Fibroblast of peridontal ligament (primary cell): ENCODE data around the gene AUTS2.

Experiments used
- DNase-seq: peaks from one replicate; pipeline ENCODE4 v3.0.0-alpha.2; 2010; ENCODE audit errors: extremely low read depth

The AUTS2 gene

GRCh38 chr7:69599955-69600709 lies 1.9 kb downstream of the AUTS2 start:
- DNase-seq = no peak

- DNase-seq = no peak
Observed at GRCh38 chr7:69600710-69601519, 2.6 kb downstream of the AUTS2 start.

GRCh38 chr7:69602522-69602921 lies 4.2 kb downstream of the AUTS2 start:
- no peak for DNase-seq

- no peak for DNase-seq
Observed at GRCh38 chr7:69603351-69603750, 5.1 kb downstream of the AUTS2 start.

GRCh38 chr7:69603937-69604494 lies 5.7 kb downstream of the AUTS2 start:
- no peak for DNase-seq

GRCh38 chr7:69605070-69605469 lies 6.8 kb downstream of the AUTS2 start:
- no peak for DNase-seq

- no peak for DNase-seq
Observed at GRCh38 chr7:69605546-69605945, 7.3 kb downstream of the AUTS2 start.

GRCh38 chr7:69608049-69608448 lies 9.8 kb downstream of the AUTS2 start:
- DNase-seq = no peak

GRCh38 chr7:69608878-69609277 lies 10.6 kb downstream of the AUTS2 start:
- DNase-seq = no peak

GRCh38 chr7:69609541-69610373 lies 11.5 kb downstream of the AUTS2 start:
- DNase-seq = no peak

GRCh38 chr7:69610374-69611084 lies 12.3 kb downstream of the AUTS2 start:
- DNase-seq = no peak

- no peak for DNase-seq
Observed at GRCh38 chr7:69612981-69613380, 14.7 kb downstream of the AUTS2 start.

- no peak for DNase-seq
Observed at GRCh38 chr7:69613846-69614245, 15.6 kb downstream of the AUTS2 start.

- DNase-seq = no peak
Observed at GRCh38 chr7:69615685-69616084, 17.4 kb downstream of the AUTS2 start.

GRCh38 chr7:69617364-69617763 lies 19.1 kb downstream of the AUTS2 start:
- no peak for DNase-seq

GRCh38 chr7:69619054-69619453 lies 20.8 kb downstream of the AUTS2 start:
- DNase-seq = no peak

- no peak for DNase-seq
Observed at GRCh38 chr7:69619635-69620034, 21.4 kb downstream of the AUTS2 start.

- DNase-seq = peak; percentile 11
Observed at GRCh38 chr7:69620063-69620462, 21.8 kb downstream of the AUTS2 start.

- DNase-seq = no peak
Observed at GRCh38 chr7:69620650-69621049, 22.4 kb downstream of the AUTS2 start.

GRCh38 chr7:69622014-69622835 lies 23.9 kb downstream of the AUTS2 start:
- no peak for DNase-seq
